GM23338 (cell line): ENCODE results near the gene BATF2. TPM values are rescaled to one million over a fixed set of nuclear protein-coding genes. Genes with fewer than 3 reads are reported as not detected.
A peak's percentile ranks its signal among the peaks of the same experiment; 100 is the strongest.

Experiments
- ATAC-seq: fragments of 200-7000 bp; cut with Tn5 transposase; 3 replicates; pipeline ENCODE4 v1.9.1; 2020
- DNase-seq: peaks from one replicate; pipeline ENCODE4 v3.0.0-alpha.2; 2015; ENCODE audit warnings: low spot score
- H2AFZ ChIP-seq: fragments of 200-600 bp; sonication (generic); 2 replicates; pipeline ENCODE4 v1.8.0; 2016; ENCODE audit warnings: antibody characterized with exemption, mild to moderate bottlenecking, moderate library complexity
- H3F3A ChIP-seq: fragments of 200-600 bp; sonication (generic); replicated peaks from 2 replicates; pipeline ENCODE4 v1.8.0; 2017; ENCODE audit warnings: antibody characterized with exemption, mixed run types, low read depth
- H3K27ac ChIP-seq: fragments of 200-600 bp; sonication (generic); 2 replicates; pipeline ENCODE4 v1.6.1; 2016; ENCODE audit warnings: low read depth
- H3K27me3 ChIP-seq: fragments of 200-600 bp; sonication (generic); 2 replicates; pipeline ENCODE4 v1.8.0; 2016; ENCODE audit warnings: mild to moderate bottlenecking, mixed run types, moderate library complexity; ENCODE audit not compliant: insufficient read depth
- H3K36me3 ChIP-seq: fragments of 200-600 bp; sonication (generic); 2 replicates; pipeline ENCODE4 v1.8.0; 2016; ENCODE audit warnings: mild to moderate bottlenecking; ENCODE audit not compliant: insufficient read depth
- H3K4me1 ChIP-seq: fragments of 200-600 bp; sonication (generic); 2 replicates; pipeline ENCODE4 v1.8.0; 2016; ENCODE audit warnings: mild to moderate bottlenecking, moderate library complexity; ENCODE audit not compliant: insufficient read depth
- H3K4me2 ChIP-seq: fragments of 200-600 bp; sonication (generic); 2 replicates; pipeline ENCODE4 v1.7.1; 2017; ENCODE audit warnings: mixed run types
- H3K4me3 ChIP-seq: fragments of 200-600 bp; sonication (generic); 2 replicates; pipeline ENCODE4 v1.6.1; 2016; ENCODE audit warnings: mixed run types
- H3K79me2 ChIP-seq: fragments of 200-600 bp; sonication (generic); replicated peaks from 2 replicates; pipeline ENCODE4 v1.8.0; 2017; ENCODE audit warnings: mild to moderate bottlenecking; ENCODE audit not compliant: insufficient read depth
- H3K9me2 ChIP-seq: fragments of 200-600 bp; sonication (generic); 2 replicates; pipeline ENCODE4 v1.8.0; 2017; ENCODE audit not compliant: insufficient read depth
- H4K20me1 ChIP-seq: fragments of 200-600 bp; sonication (generic); replicated peaks from 2 replicates; pipeline ENCODE4 v1.8.0; 2017; ENCODE audit warnings: mild to moderate bottlenecking; ENCODE audit not compliant: insufficient read depth
- H3K27ac Mint-ChIP-seq: 2 replicates; pipeline ENCODE4 v1.8.0; 2020; ENCODE audit warnings: inconsistent platforms, mild to moderate bottlenecking, moderate library complexity, mixed read lengths
- H3K27me3 Mint-ChIP-seq: 3 replicates; pipeline ENCODE4 v1.8.0; 2022; ENCODE audit warnings: low read depth, mild to moderate bottlenecking, moderate library complexity, mixed read lengths, inconsistent platforms; ENCODE audit not compliant: insufficient read depth, poor library complexity
- H3K36me3 Mint-ChIP-seq: 3 replicates; pipeline ENCODE4 v1.8.0; 2021; ENCODE audit warnings: low read depth, mild to moderate bottlenecking, inconsistent platforms, moderate library complexity, mixed read lengths
- H3K4me1 Mint-ChIP-seq: 3 replicates; pipeline ENCODE4 v1.8.0; 2020; ENCODE audit warnings: mild to moderate bottlenecking, inconsistent platforms, mixed read lengths
- H3K4me3 Mint-ChIP-seq: 3 replicates; pipeline ENCODE4 v1.8.0; 2021; ENCODE audit warnings: moderate library complexity, mild to moderate bottlenecking, inconsistent platforms, mixed read lengths
- H3K9me3 Mint-ChIP-seq: 3 replicates; pipeline ENCODE4 v1.8.0; 2020; ENCODE audit warnings: moderate library complexity, mild to moderate bottlenecking, inconsistent platforms, mixed read lengths
- CREB1 ChIP-seq: fragments of 250-450 bp; sonication (Bioruptor Pico); IDR thresholded peaks from 2 replicates; pipeline ENCODE4 v1.5.0; 2020; ENCODE audit warnings: low read depth, mild to moderate bottlenecking, moderate library complexity
- EZH2 ChIP-seq: fragments of 200-600 bp; sonication (generic); IDR thresholded peaks from one replicate; pipeline ENCODE4 v1.8.0; 2017; ENCODE audit warnings: antibody characterized with exemption, mild to moderate bottlenecking, low read depth; ENCODE audit not compliant: unreplicated experiment
- JUNB ChIP-seq: IDR thresholded peaks from one replicate; pipeline ENCODE4 v1.6.1; 2016; ENCODE audit warnings: antibody characterized with exemption; ENCODE audit not compliant: unreplicated experiment
- NANOG ChIP-seq: IDR thresholded peaks from 2 replicates; pipeline ENCODE4 v1.6.1; 2016; ENCODE audit warnings: antibody characterized with exemption, borderline replicate concordance
- STAT1 ChIP-seq: IDR thresholded peaks from one replicate; pipeline ENCODE4 v1.6.1; 2016; ENCODE audit warnings: antibody characterized with exemption; ENCODE audit not compliant: unreplicated experiment
- ZNF331 ChIP-seq: fragments of 250-450 bp; sonication (Bioruptor Pico); IDR thresholded peaks from 2 replicates; pipeline ENCODE4 v1.5.0; 2020; ENCODE audit warnings: low read depth, mild to moderate bottlenecking, moderate library complexity
- polyA plus RNA-seq: library from polyadenylated mRNA; unstranded; fragments of >200 nt; fragmentation: Nextera tagmentation; extraction: Ambion mirVana; gene quantifications from 2 replicates; pipeline ENCODE4 v1.2.1, GENCODE V29; 2016
- total RNA-seq: library from RNA; depleted of rRNA; stranded (reverse); fragments of >200 nt; shearing (Covaris generic); gene quantifications from 2 replicates; pipeline ENCODE4 v1.2.3, GENCODE V29; 2014
- TF ChIP-seq, protein P1 (sequence below): fragments of 250-450 bp; sonication (Bioruptor Pico); IDR thresholded peaks from 2 replicates; pipeline ENCODE4 v1.5.0; 2020; ENCODE audit warnings: mild to moderate bottlenecking, moderate library complexity
- TF ChIP-seq, protein P2 (sequence below): IDR thresholded peaks from 2 replicates; pipeline ENCODE4 v1.6.1; 2016; ENCODE audit warnings: antibody characterized with exemption
- TF ChIP-seq, protein P3 (sequence below), 2 experiments: fragments of 200-600 bp in 1 of 2; sonication (generic) in 1 of 2; conservative IDR thresholded peaks; 2 replicates each; pipeline versions ENCODE4 v1.5.1 to v1.6.1; 2016 to 2017; ENCODE audit warnings: antibody characterized with exemption in 2 of 2, low read depth in 2 of 2, mild to moderate bottlenecking in 2 of 2, moderate library complexity in 1 of 2

Gene BATF2
- total and polyA plus RNA-seq, 2 experiments from 2014 or later, result 0.53 to 1.6 TPM

DNA sequence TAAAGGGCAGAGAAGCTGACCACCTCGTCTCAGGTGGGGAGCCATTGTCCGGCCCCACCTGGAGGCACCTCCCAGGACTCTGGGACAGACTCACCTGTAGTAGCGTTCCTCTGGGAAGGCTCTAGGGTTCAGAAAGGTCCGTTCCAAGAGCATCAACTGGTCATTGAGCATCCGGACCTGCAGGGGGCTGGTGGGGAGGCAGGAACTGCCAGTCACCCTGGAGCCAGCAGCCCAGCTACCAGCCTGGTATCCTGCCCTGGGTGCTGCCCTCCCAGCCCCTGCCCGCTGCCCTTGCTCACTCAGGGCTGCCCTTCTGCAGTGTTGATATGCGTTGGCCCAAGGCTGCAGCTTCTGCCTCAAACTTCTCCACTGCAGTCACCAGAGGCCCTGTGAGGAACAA, 49.0 kb upstream of the BATF2 start:
- no peaks in the 10 kb centered on the region for H3K36me3 ChIP-seq
- Mint-ChIP-seq H3K27me3 (peaks cover 8% of the 10 kb centered on the region), H3K4me1 (peaks cover 17% of the 10 kb centered on the region), H3K36me3 (peaks cover 17% of the 10 kb centered on the region), H3K4me3 (no peak overlapping the region), H3K27ac (no peak overlapping the region), H3K9me3 (no peaks in the 10 kb centered on the region)
- H4K20me1 ChIP-seq, result peaks cover 11% of the 10 kb centered on the region
- H3K4me3 ChIP-seq, result no peak overlapping the region
- H3K27me3 ChIP-seq, result peaks cover 7% of the 10 kb centered on the region; the same call in 1 of the 2 replicates
- peaks cover 18% of the 10 kb centered on the region for H3K79me2 ChIP-seq
- H3K9me2 ChIP-seq, result no peaks in the 10 kb centered on the region
- H3K4me1 ChIP-seq, result peaks cover 3% of the 10 kb centered on the region; the same call in 1 of the 2 replicates
- no peak for ATAC-seq
- H2AFZ ChIP-seq, result no peak overlapping the region
- no peak overlapping the region for H3K27ac ChIP-seq
- 0 out of 2 replicates have a peak, but pooled peaks cover 6% of the 10 kb centered on the region for H3F3A ChIP-seq
- peak; percentile 28 for DNase-seq
- no peak for TF ChIP-seq STAT1
- TF ChIP-seq, protein P1, sequence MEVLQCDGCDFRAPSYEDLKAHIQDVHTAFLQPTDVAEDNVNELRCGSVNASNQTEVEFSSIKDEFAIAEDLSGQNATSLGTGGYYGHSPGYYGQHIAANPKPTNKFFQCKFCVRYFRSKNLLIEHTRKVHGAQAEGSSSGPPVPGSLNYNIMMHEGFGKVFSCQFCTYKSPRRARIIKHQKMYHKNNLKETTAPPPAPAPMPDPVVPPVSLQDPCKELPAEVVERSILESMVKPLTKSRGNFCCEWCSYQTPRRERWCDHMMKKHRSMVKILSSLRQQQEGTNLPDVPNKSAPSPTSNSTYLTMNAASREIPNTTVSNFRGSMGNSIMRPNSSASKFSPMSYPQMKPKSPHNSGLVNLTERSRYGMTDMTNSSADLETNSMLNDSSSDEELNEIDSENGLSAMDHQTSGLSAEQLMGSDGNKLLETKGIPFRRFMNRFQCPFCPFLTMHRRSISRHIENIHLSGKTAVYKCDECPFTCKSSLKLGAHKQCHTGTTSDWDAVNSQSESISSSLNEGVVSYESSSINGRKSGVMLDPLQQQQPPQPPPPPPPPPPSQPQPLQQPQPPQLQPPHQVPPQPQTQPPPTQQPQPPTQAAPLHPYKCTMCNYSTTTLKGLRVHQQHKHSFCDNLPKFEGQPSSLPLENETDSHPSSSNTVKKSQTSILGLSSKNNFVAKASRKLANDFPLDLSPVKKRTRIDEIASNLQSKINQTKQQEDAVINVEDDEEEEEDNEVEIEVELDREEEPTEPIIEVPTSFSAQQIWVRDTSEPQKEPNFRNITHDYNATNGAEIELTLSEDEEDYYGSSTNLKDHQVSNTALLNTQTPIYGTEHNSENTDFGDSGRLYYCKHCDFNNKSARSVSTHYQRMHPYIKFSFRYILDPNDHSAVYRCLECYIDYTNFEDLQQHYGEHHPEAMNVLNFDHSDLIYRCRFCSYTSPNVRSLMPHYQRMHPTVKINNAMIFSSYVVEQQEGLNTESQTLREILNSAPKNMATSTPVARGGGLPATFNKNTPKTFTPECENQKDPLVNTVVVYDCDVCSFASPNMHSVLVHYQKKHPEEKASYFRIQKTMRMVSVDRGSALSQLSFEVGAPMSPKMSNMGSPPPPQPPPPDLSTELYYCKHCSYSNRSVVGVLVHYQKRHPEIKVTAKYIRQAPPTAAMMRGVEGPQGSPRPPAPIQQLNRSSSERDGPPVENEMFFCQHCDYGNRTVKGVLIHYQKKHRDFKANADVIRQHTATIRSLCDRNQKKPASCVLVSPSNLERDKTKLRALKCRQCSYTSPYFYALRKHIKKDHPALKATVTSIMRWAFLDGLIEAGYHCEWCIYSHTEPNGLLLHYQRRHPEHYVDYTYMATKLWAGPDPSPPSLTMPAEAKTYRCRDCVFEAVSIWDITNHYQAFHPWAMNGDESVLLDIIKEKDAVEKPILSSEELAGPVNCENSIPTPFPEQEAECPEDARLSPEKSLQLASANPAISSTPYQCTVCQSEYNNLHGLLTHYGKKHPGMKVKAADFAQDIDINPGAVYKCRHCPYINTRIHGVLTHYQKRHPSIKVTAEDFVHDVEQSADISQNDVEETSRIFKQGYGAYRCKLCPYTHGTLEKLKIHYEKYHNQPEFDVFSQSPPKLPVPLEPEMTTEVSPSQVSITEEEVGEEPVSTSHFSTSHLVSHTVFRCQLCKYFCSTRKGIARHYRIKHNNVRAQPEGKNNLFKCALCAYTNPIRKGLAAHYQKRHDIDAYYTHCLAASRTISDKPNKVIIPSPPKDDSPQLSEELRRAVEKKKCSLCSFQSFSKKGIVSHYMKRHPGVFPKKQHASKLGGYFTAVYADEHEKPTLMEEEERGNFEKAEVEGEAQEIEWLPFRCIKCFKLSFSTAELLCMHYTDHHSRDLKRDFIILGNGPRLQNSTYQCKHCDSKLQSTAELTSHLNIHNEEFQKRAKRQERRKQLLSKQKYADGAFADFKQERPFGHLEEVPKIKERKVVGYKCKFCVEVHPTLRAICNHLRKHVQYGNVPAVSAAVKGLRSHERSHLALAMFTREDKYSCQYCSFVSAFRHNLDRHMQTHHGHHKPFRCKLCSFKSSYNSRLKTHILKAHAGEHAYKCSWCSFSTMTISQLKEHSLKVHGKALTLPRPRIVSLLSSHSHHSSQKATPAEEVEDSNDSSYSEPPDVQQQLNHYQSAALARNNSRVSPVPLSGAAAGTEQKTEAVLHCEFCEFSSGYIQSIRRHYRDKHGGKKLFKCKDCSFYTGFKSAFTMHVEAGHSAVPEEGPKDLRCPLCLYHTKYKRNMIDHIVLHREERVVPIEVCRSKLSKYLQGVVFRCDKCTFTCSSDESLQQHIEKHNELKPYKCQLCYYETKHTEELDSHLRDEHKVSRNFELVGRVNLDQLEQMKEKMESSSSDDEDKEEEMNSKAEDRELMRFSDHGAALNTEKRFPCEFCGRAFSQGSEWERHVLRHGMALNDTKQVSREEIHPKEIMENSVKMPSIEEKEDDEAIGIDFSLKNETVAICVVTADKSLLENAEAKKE, result no peak
- no peak for TF ChIP-seq NANOG
- TF ChIP-seq, protein P2, sequence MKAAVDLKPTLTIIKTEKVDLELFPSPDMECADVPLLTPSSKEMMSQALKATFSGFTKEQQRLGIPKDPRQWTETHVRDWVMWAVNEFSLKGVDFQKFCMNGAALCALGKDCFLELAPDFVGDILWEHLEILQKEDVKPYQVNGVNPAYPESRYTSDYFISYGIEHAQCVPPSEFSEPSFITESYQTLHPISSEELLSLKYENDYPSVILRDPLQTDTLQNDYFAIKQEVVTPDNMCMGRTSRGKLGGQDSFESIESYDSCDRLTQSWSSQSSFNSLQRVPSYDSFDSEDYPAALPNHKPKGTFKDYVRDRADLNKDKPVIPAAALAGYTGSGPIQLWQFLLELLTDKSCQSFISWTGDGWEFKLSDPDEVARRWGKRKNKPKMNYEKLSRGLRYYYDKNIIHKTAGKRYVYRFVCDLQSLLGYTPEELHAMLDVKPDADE, result no peak
- no peak for TF ChIP-seq JUNB
- TF ChIP-seq, protein P3, sequence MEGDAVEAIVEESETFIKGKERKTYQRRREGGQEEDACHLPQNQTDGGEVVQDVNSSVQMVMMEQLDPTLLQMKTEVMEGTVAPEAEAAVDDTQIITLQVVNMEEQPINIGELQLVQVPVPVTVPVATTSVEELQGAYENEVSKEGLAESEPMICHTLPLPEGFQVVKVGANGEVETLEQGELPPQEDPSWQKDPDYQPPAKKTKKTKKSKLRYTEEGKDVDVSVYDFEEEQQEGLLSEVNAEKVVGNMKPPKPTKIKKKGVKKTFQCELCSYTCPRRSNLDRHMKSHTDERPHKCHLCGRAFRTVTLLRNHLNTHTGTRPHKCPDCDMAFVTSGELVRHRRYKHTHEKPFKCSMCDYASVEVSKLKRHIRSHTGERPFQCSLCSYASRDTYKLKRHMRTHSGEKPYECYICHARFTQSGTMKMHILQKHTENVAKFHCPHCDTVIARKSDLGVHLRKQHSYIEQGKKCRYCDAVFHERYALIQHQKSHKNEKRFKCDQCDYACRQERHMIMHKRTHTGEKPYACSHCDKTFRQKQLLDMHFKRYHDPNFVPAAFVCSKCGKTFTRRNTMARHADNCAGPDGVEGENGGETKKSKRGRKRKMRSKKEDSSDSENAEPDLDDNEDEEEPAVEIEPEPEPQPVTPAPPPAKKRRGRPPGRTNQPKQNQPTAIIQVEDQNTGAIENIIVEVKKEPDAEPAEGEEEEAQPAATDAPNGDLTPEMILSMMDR (conservative IDR thresholded peaks at IDR 0.05; ENCODE audit: low read depth in 2 of 2), result no peak
- no peak for TF ChIP-seq ZNF331 (CRISPR knock-in tag)
- no peak for TF ChIP-seq EZH2
- no peak for TF ChIP-seq CREB1 (CRISPR knock-in tag)
- no peak overlapping the region for H3K4me2 ChIP-seq
